CD4-positive, CD25-positive, alpha-beta regulatory T cell (primary cell): ENCODE results near the gene LAMA1. TPM values are rescaled to one million over a fixed set of nuclear protein-coding genes. Genes with fewer than 3 reads are reported as not detected.
A peak's percentile ranks its signal among the peaks of the same experiment; 100 is the strongest.

Experiments used
- ATAC-seq, 2 donors: fragments of 150-1000 bp; cut with Tn5 transposase; one replicate each; pipeline ENCODE4 v1.10.0; 2021; ENCODE audit warnings: low read depth in 2 of 2, moderate number of reproducible peaks in 2 of 2, moderate library complexity in 1 of 2
- DNase-seq, 3 donors: peaks; one replicate each; pipeline versions ENCODE4 v3.0.0 to v3.0.0-alpha.2; 2012 to 2022; ENCODE audit warnings: mixed read lengths in 1 of 3
- H3K27ac ChIP-seq: one replicate; pipeline ENCODE4 v1.7.0; 2013; ENCODE audit warnings: mild to moderate bottlenecking, low read length; ENCODE audit not compliant: insufficient read depth, poor library complexity, severe bottlenecking
- H3K27me3 ChIP-seq: one replicate; pipeline ENCODE4 v1.7.0; 2013; ENCODE audit warnings: low read length; ENCODE audit not compliant: control insufficient read depth, insufficient read depth
- H3K36me3 ChIP-seq: one replicate; pipeline ENCODE4 v1.7.0; 2013; ENCODE audit warnings: mild to moderate bottlenecking, low read length, moderate library complexity; ENCODE audit not compliant: control insufficient read depth, insufficient read depth
- H3K4me1 ChIP-seq: 2 replicates; pipeline ENCODE4 v1.7.0; 2013; ENCODE audit warnings: mild to moderate bottlenecking, low read length; ENCODE audit not compliant: insufficient read depth, control insufficient read depth, poor library complexity, severe bottlenecking
- H3K4me3 ChIP-seq: one replicate; pipeline ENCODE4 v1.7.0; 2013; ENCODE audit warnings: low read depth, mild to moderate bottlenecking, low read length, moderate library complexity
- H3K9me3 ChIP-seq, 2 experiments: 1 replicate in 1 of 2; 2 replicates in 1 of 2; pipeline ENCODE4 v1.7.0; 2013; ENCODE audit warnings: low read length in 2 of 2, mild to moderate bottlenecking in 1 of 2, moderate library complexity in 1 of 2; ENCODE audit not compliant: control insufficient read depth in 2 of 2
- H3K27ac Mint-ChIP-seq, 3 donors: one replicate each; pipeline ENCODE4 v1.8.0; 2020 to 2022; ENCODE audit warnings: mild to moderate bottlenecking in 3 of 3, mixed read lengths in 3 of 3, moderate library complexity in 2 of 3
- H3K27me3 Mint-ChIP-seq: one replicate; pipeline ENCODE4 v1.8.0; 2022; ENCODE audit warnings: mild to moderate bottlenecking, mixed read lengths
- H3K36me3 Mint-ChIP-seq: one replicate; pipeline ENCODE4 v1.8.0; 2020; ENCODE audit warnings: mixed read lengths
- H3K4me1 Mint-ChIP-seq, 4 donors: one replicate each; pipeline ENCODE4 v1.8.0; 2020 to 2022; ENCODE audit warnings: mixed read lengths in 4 of 4, mild to moderate bottlenecking in 1 of 4
- H3K4me3 Mint-ChIP-seq, 4 donors: one replicate each; pipeline ENCODE4 v1.8.0; 2020 to 2022; ENCODE audit warnings: mild to moderate bottlenecking in 4 of 4, mixed read lengths in 4 of 4, moderate library complexity in 3 of 4
- H3K9me3 Mint-ChIP-seq, 7 donors: one replicate each; pipeline ENCODE4 v1.8.0; 2020 to 2022; ENCODE audit warnings: mixed read lengths in 7 of 7, mild to moderate bottlenecking in 3 of 7, moderate library complexity in 2 of 7
- polyA plus RNA-seq, 4 donors: library from polyadenylated mRNA; unstranded; fragments of 300-500 nt; fragmentation: Illumina TruSeq; gene quantifications; one replicate each; pipeline ENCODE4 v1.2.3, GENCODE V29; 2021
- total RNA-seq: library from RNA; stranded (reverse); gene quantifications from one replicate; pipeline ENCODE4 v1.2.3, GENCODE V29; 2022

The LAMA1 gene
- total and polyA plus RNA-seq, 5 donors from 2014 or later, result not detected

DNA sequence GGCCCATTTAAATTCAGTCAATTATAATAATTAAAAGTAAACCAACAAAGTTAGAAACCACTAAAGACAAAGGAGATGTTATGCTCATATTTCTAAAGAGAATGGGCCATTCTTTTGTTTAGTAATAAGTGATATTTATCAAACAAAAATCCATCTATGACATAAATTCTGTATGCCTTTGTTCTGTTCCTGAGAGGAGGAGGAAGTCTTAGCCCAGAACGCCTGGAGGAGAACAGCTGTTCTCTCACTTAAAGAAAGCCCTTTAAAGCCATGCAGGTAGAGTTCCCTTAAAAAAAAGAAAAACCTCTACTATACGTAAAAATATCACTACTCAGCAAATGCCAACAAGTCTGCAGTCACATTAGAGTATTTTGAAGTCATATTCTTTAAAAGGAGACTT, 15.5 kb downstream of the LAMA1 start:
- H3K36me3 ChIP-seq, result no peaks in the 10 kb centered on the region
- no peaks in the 10 kb centered on the region for H3K4me1 Mint-ChIP-seq
- no peak for ATAC-seq

DNA sequence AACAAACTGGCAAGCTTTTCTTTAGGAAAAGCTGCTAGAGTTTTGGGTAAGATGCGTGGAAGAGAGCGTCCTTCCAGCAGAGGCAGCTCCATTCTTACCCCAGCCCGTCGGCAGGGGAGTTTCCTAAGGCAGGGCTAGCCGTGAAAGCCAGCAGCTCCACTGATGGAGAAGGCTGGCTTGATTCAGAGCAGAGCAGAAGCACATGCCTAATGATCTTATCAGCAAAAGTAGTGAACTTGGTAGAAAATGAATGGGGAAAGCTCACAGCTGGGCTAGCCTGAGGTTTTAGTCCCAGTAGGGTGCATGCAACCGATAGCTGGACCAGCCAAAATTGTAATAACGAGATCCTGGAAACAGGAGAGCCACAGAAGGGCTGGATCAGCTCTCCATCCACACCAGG, 20.8 kb downstream of the LAMA1 start:
- H3K27me3 Mint-ChIP-seq, result no peaks in the 10 kb centered on the region
- no peaks in the 10 kb centered on the region for H3K9me3 ChIP-seq
- H3K27ac Mint-ChIP-seq, result no peak overlapping the region
- H3K9me3 Mint-ChIP-seq, result peaks cover 0 to 3% (median 2%) of the 10 kb centered on the region in 7 donors
- no peaks in the 10 kb centered on the region for H3K4me1 ChIP-seq
- DNase-seq, result no peak
- H3K27me3 ChIP-seq, result no peaks in the 10 kb centered on the region
- H3K4me3 ChIP-seq, result no peak overlapping the region
- H3K4me1 Mint-ChIP-seq, result no peaks in the 10 kb centered on the region
- no peak overlapping the region for H3K4me3 Mint-ChIP-seq
- H3K36me3 ChIP-seq, result no peaks in the 10 kb centered on the region
- H3K36me3 Mint-ChIP-seq, result no peaks in the 10 kb centered on the region
- no peak overlapping the region for H3K27ac ChIP-seq
- no peak for ATAC-seq

More for the DNA sequence above, 15.5 kb downstream of the LAMA1 start:
- no peaks in the 10 kb centered on the region for H3K9me3 ChIP-seq
- Mint-ChIP-seq H3K27ac (no peak overlapping the region), H3K36me3 (no peaks in the 10 kb centered on the region), H3K27me3 (no peaks in the 10 kb centered on the region), H3K4me3 (no peak overlapping the region), H3K9me3 (peaks cover 0 to 11% (median 5%) of the 10 kb centered on the region in 7 donors)
- no peak overlapping the region for H3K4me3 ChIP-seq
- no peak overlapping the region for H3K27ac ChIP-seq
- H3K27me3 ChIP-seq, result no peaks in the 10 kb centered on the region
- no peaks in the 10 kb centered on the region for H3K4me1 ChIP-seq
- DNase-seq, result no peak

- Histone ChIP-seq H3K4me3 (no peak overlapping the region), H3K9me3 (no peaks in the 10 kb centered on the region), H3K27me3 (no peaks in the 10 kb centered on the region), H3K4me1 (no peaks in the 10 kb centered on the region), H3K27ac (no peak overlapping the region), H3K36me3 (no peaks in the 10 kb centered on the region)
- H3K27me3 Mint-ChIP-seq, result no peaks in the 10 kb centered on the region
- H3K27ac Mint-ChIP-seq, result no peak overlapping the region
- ATAC-seq (no peak), DNase-seq (no peak)
- H3K36me3 Mint-ChIP-seq, result no peaks in the 10 kb centered on the region
- no peaks in the 10 kb centered on the region for H3K4me1 Mint-ChIP-seq
- H3K9me3 Mint-ChIP-seq, result peaks cover 0 to 3% (median 2%) of the 10 kb centered on the region in 7 donors
- no peak overlapping the region for H3K4me3 Mint-ChIP-seq
Measured at GRCh38 chr18:7094427-7094826, 23.2 kb downstream of the LAMA1 start.

DNA sequence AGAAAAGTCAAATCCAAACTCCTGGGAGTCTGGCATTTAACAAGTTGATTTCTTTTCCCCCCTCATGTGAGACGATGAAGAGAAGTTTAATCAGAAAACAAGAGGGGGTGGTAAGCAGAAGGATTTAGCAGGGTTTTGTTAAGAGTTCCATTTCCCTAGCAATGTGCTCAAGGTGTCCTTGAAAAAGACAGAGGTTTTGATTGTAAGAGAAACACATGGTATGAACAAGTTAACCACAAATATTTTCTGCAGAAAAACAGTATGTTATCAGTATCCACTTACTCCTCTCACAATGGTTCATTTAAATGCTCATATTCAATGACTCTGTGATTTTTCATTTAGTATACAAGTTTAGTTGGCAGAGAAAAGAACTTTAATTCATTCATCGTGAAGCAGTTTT, 26.8 kb downstream of the LAMA1 start:
- H3K27me3 Mint-ChIP-seq, result no peaks in the 10 kb centered on the region
- H3K36me3 Mint-ChIP-seq, result no peaks in the 10 kb centered on the region
- H3K4me1 Mint-ChIP-seq, result no peaks in the 10 kb centered on the region

DNA sequence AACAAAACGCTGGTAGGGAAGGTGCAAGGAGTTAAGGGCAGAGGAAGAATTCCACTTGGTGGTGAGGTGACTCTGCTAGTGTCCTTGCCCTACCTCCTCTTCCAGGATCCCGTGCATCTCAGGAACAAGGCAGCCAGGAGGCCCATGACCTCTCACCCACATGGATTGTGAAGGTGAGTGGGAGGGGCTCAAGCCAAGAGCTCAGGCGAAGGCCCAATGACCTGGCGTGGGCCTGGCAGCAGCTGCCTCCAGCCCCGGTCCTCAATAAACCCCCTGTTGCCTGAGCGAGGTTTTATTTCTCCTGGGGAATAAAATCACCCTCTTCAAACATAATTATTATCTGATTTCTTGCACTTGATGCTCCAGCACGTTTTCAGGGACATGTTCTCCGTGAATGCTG, 28.2 kb downstream of the LAMA1 start:
- ATAC-seq (no peak), DNase-seq (no peak)
- H3K9me3 Mint-ChIP-seq, result peaks cover 0 to 4% (median under 1%) of the 10 kb centered on the region in 7 donors
- H3K36me3 Mint-ChIP-seq, result no peaks in the 10 kb centered on the region
- H3K4me1 Mint-ChIP-seq, result no peaks in the 10 kb centered on the region
- H3K4me3 ChIP-seq, result no peak overlapping the region
- no peaks in the 10 kb centered on the region for H3K27me3 ChIP-seq
- H3K36me3 ChIP-seq, result no peaks in the 10 kb centered on the region
- H3K27me3 Mint-ChIP-seq, result no peaks in the 10 kb centered on the region
- no peak overlapping the region for H3K27ac ChIP-seq
- no peaks in the 10 kb centered on the region for H3K9me3 ChIP-seq
- no peaks in the 10 kb centered on the region for H3K4me1 ChIP-seq
- no peak overlapping the region for H3K4me3 Mint-ChIP-seq
- H3K27ac Mint-ChIP-seq, result no peak overlapping the region

More for the DNA sequence above, 26.8 kb downstream of the LAMA1 start:
- Mint-ChIP-seq H3K4me3 (no peak overlapping the region), H3K27ac (no peak overlapping the region), H3K9me3 (peaks cover 0 to 4% (median 1%) of the 10 kb centered on the region in 7 donors)
- no peak for ATAC-seq
- no peak for DNase-seq
- Histone ChIP-seq H3K4me3 (no peak overlapping the region), H3K9me3 (no peaks in the 10 kb centered on the region), H3K27me3 (no peaks in the 10 kb centered on the region), H3K27ac (no peak overlapping the region), H3K4me1 (no peaks in the 10 kb centered on the region), H3K36me3 (no peaks in the 10 kb centered on the region)

DNA sequence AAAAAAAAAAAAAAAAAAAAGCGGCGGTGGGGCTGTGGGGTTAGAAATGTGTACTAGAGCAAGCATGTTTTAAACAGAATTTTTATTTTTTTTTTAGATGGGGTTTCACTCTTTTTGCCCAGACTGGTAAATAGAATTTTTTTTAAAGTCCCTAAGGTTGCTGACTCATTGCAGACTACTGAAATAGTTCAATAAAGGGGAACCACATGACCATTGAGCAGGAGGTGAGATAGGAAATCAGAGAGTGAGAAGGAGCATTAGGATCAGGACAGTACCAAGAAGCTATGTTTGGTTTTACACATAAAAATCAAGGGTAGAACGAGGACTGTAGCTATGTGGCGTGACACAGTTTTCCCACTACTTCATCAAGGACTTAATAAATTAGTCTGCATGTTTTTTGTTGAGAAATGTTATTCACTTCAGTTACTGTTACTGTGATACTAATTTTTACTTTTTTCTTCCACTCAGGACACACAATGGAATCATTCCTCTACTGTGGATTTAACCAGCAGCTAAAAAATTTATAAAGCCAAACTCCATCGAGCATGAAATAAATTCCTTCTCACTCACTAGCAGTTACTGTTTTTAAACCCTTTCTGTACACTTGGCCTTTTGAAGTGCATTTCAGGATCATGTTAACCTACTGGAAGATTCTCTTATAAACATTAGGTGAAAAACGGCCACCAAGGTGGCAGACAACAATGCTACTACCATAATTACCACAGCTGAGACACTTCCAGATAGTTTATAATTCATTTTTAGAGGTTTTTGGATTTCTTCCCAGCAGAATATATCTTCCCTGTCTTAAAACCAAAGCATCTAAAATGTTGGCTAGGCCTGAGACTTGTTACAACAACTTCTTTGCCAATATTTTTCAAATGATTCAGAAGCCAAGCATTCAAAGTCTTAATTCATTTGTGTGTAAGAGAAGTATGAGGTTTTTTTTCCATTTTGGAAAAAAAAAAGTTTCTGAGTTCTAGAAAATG, 33.2 kb downstream of the LAMA1 start:
- ATAC-seq, result no peak
- no peaks in the 10 kb centered on the region for H3K4me1 ChIP-seq
- no peak overlapping the region for H3K27ac ChIP-seq
- no peak overlapping the region for H3K4me3 ChIP-seq
- no peaks in the 10 kb centered on the region for H3K36me3 Mint-ChIP-seq
- H3K4me1 Mint-ChIP-seq, result no peaks in the 10 kb centered on the region
- H3K36me3 ChIP-seq, result no peaks in the 10 kb centered on the region
- no peaks in the 10 kb centered on the region for H3K27me3 ChIP-seq
- no peaks in the 10 kb centered on the region for H3K27me3 Mint-ChIP-seq
- no peak overlapping the region for H3K4me3 Mint-ChIP-seq
- no peak for DNase-seq
- peaks cover 0 to 4% (median 0%) of the 10 kb centered on the region in 7 donors for H3K9me3 Mint-ChIP-seq
- H3K27ac Mint-ChIP-seq, result no peak overlapping the region
- H3K9me3 ChIP-seq, result peaks cover 0 to 2% of the 10 kb centered on the region in 2 experiments

- Histone ChIP-seq H3K27me3 (no peaks in the 10 kb centered on the region), H3K36me3 (no peaks in the 10 kb centered on the region), H3K9me3 (peaks cover 0 to 2% of the 10 kb centered on the region in 2 experiments), H3K4me3 (no peak overlapping the region), H3K4me1 (no peaks in the 10 kb centered on the region), H3K27ac (no peak overlapping the region)
- no peak overlapping the region for H3K27ac Mint-ChIP-seq
- H3K4me1 Mint-ChIP-seq, result no peaks in the 10 kb centered on the region
- ATAC-seq, result no peak
- H3K9me3 Mint-ChIP-seq, result peaks cover 0 to 3% (median 0%) of the 10 kb centered on the region in 7 donors
- no peak for DNase-seq
- no peaks in the 10 kb centered on the region for H3K27me3 Mint-ChIP-seq
- no peaks in the 10 kb centered on the region for H3K36me3 Mint-ChIP-seq
- H3K4me3 Mint-ChIP-seq, result peak overlapping the region in 1 of 4 donors; percentile 47
Measured at GRCh38 chr18:7082671-7083070, 34.9 kb downstream of the LAMA1 start.
